NCI-H146 (cell line): ENCODE results near the gene HMCN1.

Source experiments
- DNase-seq: peaks from one replicate; lab custom pipeline; 2025; lab: John Stamatoyannopoulos, UW

Gene HMCN1

DNA sequence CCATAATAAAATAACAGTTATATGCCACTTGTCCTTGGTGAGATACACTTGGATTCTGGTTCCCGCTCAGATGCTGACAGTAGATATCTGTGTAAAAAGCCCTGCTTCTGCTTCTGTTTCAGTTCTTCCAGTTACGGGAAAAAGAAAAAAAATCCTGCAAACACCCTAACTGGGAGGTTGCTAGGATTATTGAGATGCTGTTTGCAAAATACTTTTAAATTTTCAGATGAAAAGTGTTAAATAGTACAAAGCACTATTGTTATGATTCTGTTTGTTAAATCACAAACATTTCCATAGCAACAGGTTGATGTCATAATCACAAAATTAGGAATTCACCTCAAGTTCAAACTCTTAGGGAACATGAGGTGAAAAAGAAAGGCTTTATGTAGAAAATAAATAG lies 232.3 kb downstream of the HMCN1 start:
- no peak for DNase-seq

DNA sequence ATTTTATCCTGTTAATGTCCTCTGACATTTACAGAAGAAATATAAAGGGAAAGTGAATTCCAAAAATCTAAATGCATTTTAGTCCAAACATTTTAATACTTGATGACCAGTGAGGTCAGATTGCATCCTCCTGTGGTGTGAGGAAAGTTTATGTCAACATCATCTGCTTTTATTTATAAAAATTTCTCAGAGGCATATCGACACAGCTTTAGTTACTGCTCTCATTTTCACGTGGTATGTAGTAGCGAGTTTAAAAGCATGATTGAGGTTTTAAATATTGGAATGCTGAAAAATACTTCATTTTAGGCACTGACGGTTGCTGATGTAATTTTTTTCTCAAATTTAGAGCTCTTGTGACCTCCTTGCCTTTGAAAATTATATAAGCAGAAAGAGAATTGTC lies 234.8 kb downstream of the HMCN1 start:
- no peak for DNase-seq

DNA sequence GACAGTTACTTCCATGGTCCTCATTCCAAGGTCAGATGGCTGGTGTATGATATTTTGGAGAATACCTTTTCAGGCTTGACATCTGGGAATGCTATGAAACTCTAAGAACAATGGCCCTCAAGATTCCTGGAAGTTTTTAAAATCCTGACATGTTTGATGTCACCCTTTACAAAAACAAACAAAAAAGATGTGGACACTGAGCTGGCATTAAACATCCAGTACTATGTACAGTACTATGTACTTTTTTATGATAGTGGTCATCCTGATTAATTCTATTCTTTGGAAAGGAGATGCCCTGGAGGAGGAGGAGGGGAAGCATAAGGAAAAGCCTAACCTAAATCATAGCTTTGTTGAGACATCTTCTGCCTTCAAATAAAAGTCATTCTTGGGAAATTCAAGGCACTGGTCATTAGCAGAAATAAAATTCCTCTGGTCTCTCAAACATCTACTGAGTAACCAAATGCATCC lies 235.4 kb downstream of the HMCN1 start:
- no peak for DNase-seq

DNA sequence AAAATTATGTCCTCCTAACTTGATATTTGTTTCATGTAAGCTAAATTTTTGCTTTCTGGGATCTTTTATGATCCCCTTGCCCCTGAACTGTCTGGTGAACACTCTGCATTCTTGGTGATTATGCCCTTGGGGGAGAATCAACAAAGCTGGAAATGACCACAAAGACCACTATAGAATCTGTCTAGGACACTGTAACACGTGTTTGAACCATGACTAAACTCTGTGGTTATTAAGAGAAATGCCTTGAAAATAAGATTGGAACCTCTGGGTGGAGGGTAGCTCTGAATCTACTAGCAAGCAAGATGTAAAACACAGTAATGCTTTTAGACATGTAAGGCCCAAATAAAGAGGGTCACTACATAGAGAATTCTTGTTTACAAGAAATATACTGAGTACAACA lies 237.5 kb downstream of the HMCN1 start:
- DNase-seq: no peak

DNA sequence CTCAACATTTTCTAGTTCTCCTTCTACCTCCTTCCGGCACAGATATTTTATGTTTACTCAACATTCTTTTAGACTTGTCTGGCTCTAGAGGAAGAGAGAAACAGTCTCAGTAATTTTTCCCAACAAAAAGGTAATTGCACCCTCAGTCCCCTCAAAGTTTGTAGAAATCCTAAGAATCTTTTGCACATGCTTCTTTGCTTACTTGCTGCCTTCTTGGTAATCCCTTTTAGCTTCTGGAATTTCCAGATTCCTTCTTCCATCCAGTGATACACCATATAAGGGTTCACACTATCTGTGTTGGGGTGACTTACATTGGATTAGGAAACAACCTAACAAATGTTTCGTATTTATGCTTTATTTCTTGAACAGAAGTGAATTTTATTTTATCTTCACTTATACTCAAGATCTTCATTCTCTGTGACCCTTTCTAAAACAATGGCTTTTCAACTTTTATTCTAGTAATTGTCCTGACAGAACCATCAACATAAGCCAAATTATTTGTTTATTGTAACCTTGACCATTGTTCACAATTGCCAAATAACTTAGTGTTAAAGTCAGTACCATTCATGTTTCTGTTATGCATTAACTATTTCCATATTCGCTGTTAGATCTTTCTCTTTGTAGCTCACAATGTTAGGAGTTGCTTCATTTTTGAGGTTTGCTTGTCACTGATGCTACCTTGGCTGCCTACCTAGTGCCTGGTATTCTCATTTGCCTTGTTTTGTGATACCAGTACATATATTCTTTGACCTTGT lies 238.1 kb downstream of the HMCN1 start:
- DNase-seq: no peak

DNA sequence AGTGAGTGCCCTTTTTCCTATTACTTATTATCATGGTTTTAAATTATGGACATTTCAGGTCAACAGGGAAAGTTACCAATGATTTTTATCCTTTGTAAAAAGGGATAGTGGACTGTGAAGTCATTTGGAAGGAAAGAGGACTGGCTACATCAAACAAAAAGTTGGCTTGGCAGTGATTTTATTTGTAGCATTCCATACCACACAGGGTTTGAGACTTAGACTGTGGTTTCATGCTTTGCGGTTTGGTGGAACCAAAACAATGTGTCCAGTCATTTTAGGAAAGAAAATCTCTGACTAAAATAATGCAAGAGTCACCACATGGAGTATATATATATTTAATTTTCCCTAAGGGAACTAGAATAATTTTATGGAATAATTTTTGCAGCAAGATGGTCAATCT lies 239.5 kb downstream of the HMCN1 start:
- DNase-seq: no peak

DNA sequence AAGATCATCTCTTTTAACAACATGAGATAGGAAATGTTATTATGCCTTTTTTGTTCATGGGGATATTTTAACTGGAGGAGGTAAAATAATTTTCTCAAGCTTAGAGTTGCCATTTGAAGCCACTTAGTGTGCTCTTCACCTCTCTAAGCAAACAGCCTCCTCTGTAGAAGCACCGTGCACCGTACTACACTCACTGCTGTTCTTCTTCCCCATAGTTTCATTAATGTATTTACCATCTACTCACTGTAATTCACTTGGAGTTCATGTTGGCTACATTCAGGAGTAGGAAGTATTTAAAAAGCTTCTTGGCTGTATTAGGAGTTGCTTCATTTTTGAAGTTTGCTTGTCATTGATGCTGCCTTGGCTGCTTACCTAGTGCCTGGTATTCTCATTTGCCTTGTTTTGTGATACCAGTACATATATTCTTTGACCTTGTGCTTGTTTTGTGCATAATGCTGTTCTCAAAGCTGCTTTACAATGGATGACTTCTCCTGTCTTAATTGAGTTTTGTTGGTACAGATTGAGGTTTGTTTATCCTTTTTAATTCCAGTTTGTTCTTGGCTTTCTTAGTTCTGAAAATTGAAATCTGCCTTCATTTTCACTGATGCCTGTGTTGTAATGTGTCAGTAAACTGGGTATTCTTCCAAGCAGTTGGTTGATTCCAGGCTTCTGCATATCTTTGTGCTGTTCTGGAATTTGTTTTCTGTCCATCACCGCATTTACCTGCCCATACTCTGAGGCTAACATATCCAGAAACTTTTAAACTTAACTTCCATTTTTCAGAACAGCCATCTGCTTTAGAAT lies 240.4 kb downstream of the HMCN1 start:
- no peak for DNase-seq

DNA sequence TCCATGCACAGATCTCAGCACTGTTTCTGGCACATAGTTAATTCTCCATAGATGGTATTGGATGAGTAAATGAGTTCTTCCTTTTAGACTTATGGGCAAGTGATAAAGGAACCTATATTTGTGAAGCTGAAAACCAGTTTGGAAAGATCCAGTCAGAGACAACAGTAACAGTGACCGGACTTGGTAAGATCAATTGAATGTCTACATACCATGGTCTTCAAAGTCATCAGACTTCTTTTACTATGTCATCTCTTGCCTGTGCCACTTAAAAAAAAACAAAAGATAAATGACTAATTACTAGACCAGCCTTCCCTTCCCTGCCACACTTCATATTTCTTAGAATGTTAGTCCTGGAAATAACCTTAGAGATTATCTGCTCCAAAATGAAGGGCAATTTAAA lies 246.7 kb downstream of the HMCN1 start:
- DNase-seq: no peak

DNA sequence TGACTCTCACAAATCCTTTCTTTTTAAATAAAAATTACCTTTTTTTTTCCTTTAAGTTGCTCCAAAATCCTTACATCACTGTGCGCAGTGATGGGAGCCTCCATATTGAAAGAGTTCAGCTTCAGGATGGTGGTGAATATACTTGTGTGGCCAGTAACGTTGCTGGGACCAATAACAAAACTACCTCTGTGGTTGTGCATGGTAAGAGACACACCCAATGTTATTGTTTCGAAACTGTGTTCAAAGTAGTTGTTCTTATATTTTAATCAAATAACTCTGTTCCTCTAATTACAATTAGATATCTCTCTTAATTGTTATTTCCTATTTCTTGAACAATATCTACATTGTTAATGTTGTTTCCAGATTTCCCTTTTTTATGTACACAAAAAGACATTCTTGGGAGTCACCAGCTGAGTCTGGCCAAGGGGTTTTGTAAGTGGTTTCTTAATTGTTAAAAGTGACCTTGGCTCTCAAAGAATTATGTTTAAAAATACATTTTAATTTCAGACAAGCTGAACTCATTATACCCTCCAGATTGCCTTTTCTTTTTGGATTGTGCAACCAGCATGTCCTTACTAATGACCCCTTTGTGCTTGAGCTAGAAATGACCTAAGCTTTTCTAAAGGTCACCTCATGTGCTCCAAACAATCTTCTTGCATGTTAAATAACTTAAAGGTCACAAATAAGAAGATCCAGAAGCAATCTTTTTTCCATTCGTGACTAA lies 250.1 kb downstream of the HMCN1 start:
- DNase-seq: no peak

DNA sequence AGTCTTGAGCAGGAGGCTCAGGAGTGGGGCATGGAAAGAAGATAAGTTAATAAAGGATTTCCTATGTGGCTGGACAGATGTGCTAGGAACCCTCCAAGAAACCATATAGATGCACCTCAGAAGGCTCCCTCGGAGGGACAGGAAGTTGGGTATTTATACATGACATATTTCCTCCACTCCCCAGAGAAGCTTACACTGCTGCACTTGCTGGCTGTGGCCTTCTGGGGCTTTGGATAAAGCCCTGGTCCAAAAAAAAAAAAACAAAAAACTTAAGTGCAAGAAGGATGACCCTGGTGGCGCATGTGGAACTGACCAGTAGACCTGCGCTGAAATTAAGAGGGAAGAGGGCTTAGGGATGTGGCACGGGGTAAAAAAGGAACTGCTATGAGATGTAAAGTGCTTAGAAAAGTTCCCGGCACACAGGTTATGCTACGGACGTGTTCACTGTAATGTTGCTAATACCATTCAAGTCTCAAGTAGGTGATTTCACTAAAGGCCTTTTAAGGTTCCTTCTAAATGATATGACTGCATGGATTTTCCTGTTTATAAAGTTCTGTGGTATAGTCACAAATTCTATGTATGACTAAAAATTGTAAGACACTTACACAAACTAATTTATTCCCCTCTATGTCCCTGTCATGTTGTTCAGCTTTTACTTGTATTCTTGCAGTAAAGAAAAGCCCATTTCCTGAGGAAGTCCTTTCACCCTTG lies 253.6 kb downstream of the HMCN1 start:
- no peak for DNase-seq

DNA sequence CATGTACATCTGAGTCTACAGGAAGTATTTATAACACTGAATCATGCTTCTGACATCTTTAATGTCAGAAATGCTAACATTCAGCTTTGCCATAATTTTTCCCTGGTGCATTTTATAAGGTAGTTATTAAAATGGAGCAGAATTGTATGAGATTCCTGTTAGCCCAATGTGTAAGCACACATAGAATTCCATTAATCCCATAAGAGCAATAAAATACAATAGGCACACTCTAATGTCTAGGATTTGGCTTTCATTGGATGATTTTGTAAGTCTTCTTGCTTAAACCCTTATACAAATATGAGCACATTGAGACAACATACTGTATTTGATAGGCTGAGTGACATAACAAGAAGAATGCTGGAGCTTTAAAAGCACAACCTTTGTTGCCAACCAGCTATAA lies 256.4 kb downstream of the HMCN1 start:
- no peak for DNase-seq

DNA sequence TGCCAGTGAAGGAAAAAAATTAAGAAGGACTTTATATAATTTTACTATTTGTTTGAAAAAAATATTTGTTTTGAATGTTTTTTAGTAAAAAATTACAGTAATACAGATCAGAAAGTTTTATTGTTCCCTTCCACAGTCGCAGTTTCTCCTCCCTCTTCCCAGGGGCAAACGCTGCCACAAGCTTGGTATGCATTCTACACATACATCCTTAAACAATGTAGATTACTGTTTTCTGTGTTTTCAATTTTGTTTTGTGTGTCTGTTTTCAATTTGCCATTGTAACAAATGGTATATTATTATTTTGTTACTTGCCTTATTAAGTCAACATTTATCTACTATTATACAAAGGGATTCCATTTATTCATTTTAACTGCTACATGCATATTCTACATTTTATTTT lies 257.1 kb downstream of the HMCN1 start:
- DNase-seq: no peak

DNA sequence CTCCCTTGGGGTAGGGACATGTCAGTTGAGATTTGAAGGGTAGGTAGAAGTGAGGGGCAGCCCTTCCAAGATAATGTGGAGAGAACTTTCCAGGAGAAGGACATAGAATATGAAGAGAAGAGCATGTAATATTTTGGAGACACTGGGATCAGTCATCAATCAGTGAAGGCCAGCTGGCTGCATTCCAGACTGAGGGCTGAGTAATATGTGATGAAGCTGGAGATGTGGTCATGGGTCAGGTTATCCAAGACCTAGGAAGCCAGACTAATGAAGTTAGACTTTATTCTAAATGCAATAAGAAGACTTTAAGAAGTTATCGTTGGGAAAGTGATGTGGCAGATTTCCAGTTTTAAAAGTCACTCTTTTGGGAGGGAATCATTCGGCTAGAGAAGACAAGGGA lies 262.0 kb downstream of the HMCN1 start:
- no peak for DNase-seq

DNA sequence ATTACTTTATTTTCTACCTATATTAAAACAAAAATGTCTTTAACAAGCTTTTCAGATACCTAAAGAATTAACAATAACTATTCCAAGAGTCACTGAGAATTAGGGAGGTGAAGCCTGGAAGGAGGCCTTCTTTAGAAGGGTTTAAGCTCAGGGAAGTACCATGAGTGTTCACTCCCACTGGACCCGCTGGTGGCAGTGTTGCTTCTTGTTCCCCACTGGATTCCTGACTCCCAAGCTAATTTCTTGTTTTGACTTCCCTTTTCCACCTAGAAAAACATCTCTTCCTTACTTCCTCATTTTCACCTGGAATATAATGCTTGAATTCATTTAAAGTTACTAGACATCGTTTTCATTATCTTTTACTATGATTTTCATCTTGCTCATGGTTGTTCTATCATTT lies 264.2 kb downstream of the HMCN1 start:
- no peak for DNase-seq

DNA sequence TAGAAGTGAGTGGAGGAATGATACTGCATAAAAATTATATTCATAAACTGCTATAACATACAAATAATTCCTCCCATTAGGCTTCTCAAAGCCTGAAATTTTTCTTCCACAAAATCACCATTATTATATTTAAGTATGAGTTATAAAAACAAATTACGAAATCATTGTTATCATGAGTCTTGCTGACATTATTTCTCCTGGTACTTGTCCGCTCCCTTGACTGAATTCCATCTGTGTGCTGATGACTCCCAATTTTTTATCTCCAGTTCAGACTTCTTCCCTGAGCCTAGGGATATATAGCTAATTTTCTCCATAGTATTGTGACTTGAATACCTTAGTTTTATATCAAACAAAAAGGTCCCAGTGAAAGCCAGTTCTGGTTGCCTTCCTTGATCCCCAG lies 268.2 kb downstream of the HMCN1 start:
- DNase-seq: no peak

DNA sequence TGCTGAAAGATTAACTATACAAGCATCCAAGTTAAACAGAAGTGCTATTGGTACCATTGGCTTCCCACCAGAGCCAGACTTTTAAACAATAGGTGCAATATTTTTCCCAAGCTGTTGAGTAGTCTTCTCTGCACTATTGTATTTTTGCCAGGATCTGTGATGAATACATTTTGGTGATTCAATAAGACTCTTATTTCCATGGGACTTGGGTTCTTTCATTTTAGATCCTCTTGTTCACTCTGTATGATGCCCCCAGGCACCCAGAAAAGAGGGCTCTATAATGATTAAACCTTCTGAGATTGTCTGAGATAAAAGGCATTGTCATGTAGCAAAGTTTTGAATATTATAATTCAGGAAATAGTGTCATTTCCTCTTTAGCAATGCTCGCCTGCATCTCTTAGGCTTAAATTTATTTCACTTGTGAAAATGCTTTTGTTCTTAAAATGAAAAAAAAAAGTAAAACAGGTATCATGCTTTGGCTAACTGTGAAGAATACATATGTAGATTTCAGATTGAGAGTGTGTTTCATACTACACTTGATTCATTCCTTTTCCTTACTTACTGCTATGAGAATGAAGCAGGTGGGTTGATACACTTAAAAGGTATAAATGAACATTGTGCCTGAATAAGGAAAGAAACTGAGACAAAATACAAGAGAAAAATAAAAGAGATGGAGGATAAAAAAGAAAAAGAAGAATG lies 275.0 kb downstream of the HMCN1 start:
- DNase-seq: no peak

DNA sequence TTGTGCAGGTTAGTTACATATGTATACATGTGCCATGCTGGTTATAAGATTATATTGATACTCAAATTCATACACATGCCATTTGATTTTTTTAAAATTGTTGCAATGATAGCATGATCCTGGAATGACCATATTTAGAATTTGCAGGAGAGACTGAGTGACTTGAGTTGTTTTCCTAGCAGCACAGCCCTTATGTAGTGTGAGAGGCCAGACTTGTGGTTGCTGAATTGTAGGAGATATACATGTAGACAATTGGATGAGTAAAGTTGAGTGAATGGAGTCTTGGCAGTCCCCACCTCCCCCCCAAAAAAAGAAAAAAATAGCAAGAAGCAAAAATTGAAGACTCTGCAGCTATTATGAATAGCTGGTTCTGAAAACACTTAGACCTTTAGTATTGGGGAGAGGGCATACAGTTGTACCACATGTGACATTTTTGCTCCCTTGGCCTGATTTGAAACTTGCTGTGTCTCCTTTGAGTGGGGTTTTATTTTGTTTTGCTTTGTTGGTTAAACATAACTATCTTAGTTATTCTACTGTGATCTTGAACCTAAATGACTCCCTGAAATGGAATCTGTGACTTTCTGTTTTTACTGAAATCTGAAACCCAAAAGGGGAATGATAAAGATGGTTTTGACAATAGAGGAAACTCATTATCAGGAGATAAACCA lies 280.3 kb downstream of the HMCN1 start:
- no peak for DNase-seq

DNA sequence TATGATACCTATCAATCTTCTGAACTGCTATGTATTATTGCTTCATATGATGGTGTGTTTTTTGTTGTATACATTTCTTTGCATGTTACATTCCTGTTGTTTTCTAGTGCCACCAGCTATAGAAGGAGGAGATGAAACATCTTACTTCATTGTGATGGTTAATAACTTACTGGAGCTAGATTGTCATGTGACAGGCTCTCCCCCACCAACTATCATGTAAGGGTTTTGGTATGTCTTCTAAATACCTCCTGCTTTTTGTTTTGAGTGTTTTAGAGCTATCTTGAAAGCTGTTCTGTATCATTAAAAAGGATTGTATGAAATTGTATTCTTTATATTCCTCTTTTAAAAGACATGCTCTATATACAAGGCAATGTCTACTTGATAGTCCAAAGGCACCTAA lies 282.7 kb downstream of the HMCN1 start:
- no peak for DNase-seq

DNA sequence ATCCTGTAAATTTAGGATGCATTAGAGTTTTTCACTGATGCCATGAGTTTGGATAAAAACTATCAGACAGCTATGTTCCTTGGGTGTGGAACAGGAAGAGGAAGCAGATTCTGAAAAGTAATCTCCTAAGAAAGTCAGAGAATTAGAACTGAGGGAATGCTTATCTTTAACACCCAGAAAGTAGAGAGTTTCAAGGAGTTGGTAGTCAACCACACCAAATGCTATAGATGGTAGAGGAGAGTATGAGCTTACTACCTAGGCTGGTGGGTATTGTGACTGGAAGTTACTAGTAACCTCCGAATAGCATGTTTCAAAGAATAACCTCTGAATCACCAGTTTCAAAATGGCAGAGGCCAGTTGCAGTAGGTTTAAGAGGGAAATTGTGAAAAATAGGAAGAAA lies 288.0 kb downstream of the HMCN1 start:
- DNase-seq: no peak

DNA sequence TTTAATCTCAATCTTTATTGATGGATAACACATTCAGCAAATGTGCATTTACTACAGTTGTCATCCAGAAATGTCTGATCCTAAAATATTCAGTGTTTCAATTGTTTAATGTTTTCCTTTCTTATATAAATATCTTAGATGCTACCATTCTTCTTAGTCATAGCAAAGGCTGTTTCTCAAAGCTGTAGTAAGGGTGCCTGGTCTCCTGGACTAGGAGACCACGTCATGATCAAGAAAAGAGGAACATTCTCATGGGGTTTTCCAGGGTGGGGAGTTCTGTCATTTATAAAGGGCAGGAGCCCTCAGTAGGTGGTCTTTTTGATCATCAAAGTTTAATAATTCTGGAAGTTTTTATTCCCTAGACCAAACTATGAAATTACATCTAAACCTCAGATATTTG lies 292.8 kb downstream of the HMCN1 start:
- no peak for DNase-seq

DNA sequence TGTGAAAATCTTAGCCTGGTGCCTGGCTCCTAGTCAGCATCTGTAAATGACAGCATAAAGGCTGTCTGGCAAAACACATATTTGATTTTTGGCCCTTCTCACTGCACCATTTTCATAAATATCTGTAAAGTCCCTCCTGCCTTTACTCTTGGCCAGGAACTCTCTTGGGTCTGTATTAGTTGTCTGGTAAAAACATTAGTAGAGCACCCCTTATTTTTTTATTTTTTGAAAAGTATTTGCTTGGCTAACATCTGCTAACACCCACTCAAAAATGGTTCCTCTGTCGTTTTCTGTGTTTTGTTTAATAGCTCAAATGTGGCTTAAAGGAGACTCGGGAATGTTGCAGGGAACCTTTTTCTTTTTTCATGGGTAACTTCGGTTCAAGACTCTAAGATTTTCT lies 293.4 kb downstream of the HMCN1 start:
- no peak for DNase-seq
